ENCODE data around the gene PALM3.
"Not testable (repeated sequence)": the region's sequence is repeated elsewhere in the genome, so short reads cannot be mapped to it uniquely, and the experiment has no call there.

PALM3 gene

DNA sequence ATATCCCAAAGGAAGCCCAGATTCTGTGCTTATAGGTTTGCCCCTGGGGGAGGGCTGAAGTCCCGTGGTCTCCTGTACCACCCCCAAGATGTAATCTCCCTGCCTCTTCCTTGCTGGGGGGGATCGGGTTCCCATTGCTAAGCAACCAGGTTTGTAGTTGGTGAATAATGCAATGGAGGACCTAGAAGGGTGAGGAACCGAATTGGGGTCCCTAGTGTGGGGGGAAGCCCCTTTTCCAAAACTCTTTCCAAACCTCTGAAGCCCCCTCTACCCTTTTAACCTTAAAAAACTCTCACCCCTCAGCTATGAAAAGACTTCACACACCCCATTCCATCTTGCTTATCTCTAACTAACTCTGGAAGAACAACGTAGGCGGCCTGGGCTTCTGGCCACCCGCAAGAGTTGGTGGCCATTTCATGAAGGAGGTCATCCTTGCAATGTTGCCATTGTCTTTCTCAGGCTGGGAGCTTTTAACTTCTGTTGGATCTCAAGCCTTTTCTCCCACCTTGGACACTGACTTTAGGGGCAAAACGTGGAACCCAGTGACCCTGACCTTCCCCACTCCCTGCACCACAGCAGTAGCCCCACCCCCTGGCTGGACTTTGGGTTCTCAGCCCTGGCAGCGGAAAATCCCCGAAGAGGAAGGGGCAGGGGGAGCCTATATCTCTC lies 661 bp downstream of the PALM3 start:
- in situ Hi-C loops (cut with MboI; ENCODE audit: low sequenced_read_pairs), result no loop called here

DNA sequence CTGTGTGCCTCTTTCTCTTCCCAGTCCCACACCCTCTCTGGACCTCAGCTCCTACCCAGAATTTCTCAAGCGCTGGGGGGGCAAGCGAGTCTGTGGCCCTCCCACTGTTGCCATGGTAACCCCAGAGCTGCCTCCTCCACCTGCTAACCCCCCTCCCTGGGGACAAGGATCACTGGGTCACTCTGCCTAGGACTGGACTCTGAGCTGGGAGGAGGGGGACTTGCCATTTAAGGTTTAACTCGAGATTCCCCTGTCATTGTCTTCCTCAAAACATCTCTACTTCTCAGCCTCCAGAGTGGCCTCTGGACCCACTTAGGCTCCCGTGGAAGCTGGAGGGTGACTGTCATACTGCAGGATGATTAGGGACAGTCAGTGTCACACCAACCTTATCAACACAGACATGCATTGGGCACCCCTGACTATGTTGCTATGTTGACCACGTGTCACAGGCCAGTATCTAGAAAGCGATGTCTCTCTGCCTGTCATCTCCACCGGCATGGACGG lies 2.2 kb downstream of the PALM3 start:
- in situ Hi-C loops (cut with MboI; ENCODE audit: low sequenced_read_pairs), result no loop called here

DNA sequence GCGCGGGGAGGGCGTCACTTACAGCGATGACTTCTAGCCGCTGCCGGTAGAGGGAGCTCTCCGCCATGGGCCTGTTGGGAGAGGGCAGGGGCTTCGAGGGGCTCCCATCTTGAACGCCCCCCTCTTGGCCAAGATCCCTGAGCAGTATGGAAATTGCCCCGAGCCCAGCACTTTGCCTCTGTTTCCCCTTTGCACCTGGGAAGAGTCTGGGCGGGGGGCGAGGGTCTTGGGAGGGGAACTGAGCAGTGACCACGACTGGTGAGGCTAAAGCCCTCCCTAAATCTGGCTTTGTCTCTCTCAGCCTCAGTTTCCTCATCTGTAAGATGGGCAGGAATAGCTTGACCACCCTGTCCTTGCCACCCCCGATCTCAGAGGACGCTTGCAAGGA lies 2.8 kb downstream of the PALM3 start:
- in situ Hi-C loops (cut with MboI; ENCODE audit: low sequenced_read_pairs), result no loop called here

DNA sequence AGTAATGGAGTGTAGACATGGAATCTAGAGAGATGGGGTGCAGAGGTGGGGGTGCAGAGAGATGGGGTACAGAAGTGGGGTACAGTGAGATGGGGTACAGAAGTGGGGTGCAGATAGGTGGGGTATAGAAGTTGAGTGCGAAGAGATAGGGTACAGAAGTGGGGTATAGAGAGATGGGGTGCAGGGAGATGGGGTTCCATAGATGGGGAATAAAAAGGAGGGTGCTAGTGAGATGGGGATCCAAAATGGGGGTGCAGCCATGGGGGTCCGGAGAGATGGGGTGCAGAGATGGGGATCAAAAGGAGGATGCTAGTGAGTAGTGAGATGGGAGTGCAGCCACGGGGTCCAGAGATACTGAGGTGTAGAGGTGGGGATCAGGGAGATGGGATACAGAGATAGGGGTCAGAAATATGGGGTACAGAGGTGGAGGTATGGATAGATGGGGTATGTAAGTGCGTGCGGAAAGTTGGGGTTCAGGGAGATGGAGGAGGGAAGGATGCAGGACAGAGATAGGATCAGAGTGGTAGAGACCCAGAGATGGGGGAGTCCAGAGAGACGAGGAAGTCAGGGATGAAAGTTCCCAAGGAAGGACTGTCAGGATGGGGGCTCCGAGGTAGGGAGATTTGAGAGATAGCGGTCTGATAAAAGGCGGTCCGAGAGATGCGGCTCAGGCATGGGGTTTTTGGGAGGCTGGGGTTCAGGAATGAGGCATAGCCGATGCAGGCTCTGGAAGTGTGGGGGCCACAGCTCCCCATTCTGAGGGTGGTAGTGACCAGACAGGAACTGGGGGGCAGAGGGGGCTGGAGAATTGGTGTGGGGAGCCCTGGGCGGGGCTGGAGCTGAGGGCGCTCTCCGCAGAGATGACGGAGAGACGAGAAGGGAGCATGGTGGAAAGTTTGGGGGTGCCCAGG lies 3.4 kb downstream of the PALM3 start:
- in situ Hi-C loops (cut with MboI; ENCODE audit: low sequenced_read_pairs), result no loop called here

DNA sequence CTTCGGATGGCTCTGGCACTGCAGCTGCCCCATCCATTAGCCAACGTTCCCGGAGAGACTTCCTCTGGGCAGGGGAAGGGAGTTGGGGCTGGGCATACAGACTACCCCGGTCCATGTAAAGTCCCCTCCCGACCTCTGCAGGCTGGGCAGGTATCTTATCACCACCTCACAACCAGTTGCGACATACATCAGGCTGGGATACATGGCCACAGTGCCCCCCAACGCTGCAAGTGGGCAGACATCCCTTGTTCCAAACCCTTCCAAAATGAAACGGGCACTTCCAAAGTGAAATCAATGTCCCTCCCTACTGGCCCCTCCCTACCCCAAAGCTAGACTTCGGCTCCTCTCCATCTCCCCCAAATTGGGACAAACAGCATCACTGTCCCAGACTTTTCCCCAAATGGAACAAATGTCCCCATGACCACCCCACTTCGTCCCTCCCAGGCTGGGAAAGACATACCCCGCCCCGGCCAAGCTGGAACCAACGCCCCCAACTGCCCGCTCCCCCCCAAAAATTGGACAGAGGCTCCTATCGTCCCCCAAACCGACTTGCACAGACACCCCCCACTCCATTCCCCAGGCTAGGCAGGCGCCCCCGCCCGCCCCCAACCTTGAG lies 5.0 kb downstream of the PALM3 start:
- in situ Hi-C loops (cut with MboI; ENCODE audit: low sequenced_read_pairs), result no loop called here

DNA sequence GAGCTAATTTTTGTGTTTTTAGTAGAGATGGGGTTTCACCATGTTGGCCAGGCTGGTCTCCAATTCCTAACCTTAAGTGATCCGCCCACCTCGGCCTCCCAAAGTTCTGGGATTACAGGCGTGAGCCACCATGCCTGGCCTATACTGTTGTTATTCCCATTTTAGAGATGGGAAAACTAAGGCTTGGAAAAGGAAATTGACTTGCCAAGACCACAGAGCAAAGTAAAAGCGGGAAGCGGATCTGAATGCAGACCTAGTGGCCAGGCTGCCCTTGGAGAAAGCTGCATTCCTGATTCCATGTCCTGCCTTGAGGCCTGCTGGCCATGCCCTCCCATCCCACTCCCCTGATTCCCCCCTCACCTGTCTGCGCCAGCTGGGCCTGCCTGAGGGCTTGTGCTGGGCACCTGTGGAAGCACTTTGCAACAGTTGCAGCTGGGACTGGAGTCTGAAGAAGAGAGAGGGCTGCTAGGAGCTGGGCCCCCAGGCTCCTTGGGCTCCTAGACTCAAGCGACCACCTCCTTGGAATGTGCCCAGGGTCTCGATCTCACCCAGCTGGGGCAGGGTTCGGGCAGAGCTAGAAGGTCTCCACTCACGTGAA lies 5.7 kb downstream of the PALM3 start:
- in situ Hi-C loops (cut with MboI; ENCODE audit: low sequenced_read_pairs), result no loop called here

DNA sequence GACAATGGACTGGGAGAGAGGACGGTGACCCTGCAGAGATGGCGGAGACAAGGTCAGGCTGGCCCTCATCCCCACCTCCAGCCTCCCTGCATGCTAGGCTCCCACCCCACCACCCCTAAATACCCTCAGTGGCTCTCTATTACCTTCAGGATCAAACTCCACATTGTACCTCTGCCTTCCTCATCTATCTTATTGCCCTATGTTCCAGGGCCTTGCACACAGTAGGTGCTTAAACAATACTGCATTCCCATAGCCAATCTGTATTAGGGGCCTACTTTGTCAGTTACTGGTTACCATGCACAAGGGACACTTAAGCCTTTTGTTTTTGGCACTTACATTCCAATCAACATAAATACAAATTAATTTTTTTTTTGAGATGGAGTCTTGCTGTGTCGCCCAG lies 6.5 kb downstream of the PALM3 start:
- in situ Hi-C loops (cut with MboI; ENCODE audit: low sequenced_read_pairs), result no loop called here

DNA sequence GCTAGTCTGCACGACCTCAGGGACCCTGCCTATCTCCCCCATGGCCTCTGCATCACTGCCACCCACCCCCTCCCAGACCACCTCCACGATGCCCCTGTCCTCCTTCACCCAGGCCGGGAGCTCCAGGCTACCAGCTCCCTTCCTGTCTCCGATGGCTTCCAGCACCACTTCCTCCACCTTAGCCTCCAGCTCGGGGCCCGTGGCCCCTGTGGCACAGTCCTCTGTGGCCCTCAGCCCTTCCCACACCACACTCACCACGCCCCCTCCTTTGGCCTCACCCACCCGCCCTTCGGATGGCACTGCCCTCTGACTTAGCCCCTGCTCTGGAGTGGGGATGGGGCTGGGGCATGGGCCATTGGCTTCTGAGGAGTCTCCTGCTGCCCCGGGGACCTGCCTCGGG lies 7.2 kb downstream of the PALM3 start:
- in situ Hi-C loops (cut with MboI; ENCODE audit: low sequenced_read_pairs), result no loop called here

DNA sequence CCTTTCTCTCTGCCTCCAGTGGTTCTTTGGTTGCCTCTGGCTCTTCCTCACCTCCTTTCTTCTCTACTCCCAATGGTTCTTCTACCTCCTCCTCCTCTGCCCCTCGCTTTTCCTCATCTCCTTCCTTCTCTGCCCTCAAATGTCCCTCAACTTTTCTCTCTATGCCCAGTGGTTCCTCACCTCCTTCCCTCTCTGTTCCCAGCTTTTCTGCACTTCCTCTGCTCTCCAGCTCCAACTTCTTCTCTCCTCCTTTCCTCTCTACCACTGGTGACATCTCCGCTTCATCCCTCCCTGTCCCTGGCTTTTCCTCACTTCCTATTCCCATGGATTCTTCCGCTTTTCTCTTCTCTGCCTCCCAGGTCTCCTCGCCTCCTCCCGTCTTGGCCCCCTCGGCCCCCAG lies 7.8 kb downstream of the PALM3 start:
- in situ Hi-C loops (cut with MboI; ENCODE audit: low sequenced_read_pairs), result no loop called here

DNA sequence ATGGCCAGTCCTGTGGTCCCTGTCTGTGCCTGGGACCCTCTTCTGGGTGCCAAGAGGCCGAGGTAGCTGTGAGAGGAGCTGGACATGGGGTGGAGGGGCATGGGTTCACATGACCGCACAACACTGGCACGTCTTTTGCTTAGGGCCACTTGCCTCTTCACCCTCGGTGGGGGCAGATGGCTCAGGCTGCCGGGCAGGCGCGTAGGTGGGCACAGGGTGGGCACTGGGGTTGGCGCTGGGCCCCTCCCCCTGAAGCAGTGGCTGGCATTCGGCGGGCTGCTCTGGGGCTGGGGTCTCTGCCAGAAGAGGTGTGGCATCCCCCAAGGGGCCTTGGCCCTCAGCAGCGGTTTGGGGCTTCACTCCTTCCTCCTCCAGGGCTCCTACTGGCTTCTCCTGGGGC lies 8.4 kb downstream of the PALM3 start:
- in situ Hi-C loops (cut with MboI; ENCODE audit: low sequenced_read_pairs), result no loop called here

DNA sequence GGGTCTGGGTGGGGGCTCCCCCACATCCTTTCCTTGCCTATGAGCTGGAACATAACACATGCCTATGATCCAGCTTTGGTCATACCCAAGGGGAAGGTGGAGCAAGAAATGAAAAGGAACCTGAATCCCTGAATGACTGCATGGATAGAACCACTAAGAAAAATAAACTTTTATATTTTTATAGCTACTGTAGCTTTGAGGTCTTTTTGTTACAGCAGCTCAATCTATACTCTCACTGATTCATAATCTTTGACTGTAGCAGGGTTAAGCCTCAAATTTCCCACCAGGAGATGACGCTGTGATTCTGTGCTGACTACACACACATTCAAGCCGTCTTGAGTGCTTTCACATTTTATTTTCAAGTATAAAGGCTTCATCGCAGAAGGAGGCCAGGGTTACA lies 8.8 kb downstream of the PALM3 start:
- in situ Hi-C loops (cut with MboI; ENCODE audit: low sequenced_read_pairs), result no loop called here

DNA sequence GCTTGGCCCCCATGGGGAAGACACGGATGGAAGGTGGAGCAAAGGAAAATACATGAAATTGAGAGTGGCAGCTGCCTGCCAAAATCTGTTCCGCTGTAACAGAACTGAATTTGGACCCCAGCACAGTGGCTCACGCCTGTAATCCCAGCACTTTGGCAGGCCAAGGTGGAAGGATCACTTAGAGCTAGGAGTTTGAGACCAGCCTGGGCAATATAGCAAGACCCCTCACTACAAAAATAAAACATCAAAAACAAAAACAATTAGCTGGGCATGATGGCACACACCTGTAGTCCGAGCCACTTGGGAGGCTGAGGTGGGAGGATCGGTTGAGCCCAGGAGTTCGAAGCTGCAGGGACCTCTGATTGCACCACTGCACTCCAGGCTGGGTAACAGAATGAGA lies 9.4 kb downstream of the PALM3 start:
- in situ Hi-C loops (cut with MboI; ENCODE audit: low sequenced_read_pairs), result no loop called here

DNA sequence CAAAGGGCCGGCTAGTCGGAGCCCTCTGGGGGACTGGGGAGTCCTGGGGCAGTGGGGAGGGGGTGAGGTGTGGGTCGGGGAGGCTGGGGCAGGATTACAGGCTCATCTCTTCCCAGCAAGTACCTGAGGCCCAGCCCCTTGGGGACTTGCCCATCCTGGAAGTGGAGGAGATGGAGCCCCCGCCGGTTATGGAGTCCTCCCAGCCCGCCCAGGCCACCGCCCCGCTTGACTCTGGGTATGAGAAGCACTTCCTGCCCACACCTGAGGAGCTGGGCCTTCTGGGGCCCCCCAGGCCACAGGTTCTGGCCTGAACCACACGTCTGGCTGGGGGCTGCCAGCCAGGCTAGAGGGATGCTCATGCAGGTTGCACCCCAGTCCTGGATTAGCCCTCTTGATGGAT lies 9.9 kb downstream of the PALM3 start:
- in situ Hi-C loops (cut with MboI; ENCODE audit: low sequenced_read_pairs), result no loop called here

DNA sequence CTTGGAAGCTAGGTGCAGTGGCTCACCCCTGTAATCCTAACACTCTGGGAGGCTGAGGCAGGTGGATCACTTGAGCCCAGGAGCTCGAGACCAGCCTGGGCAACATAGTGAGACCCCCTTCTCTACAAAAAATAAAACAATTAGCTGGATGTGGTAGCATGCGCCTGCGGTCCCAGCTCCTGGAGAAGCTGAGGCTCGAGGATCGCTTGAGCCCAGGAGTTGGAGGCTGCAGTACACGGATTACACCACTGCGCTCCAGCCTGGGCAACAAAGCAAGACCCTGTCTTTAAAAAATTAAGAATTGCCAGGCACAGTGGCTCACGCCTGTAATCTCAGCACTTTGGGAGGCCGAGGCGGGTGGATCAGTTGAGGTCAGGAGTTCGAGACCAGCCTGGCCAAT lies 10.9 kb downstream of the PALM3 start:
- in situ Hi-C loops (cut with MboI; ENCODE audit: low sequenced_read_pairs), result not testable (repeated sequence)

DNA sequence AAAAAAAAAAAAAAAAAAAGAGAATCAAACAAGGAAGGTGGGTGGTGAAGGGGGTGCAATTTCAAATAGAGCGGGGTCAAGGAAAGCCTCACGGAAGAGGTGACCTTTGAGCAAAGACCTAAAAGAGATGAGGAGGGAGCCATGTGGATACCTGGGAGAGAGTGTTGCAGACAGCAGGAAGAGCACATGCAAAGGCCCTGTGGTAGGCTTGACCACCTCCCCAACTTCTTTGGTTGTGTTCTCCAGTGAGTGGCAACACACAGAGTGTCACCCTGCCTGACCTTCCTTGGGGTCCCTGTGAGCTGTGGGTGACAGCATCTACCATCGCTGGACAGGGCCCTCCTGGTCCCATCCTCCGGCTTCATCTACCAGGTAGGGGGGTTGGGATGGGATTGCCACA lies 11.4 kb downstream of the PALM3 start:
- in situ Hi-C loops (cut with MboI; ENCODE audit: low sequenced_read_pairs), result no loop called here

DNA sequence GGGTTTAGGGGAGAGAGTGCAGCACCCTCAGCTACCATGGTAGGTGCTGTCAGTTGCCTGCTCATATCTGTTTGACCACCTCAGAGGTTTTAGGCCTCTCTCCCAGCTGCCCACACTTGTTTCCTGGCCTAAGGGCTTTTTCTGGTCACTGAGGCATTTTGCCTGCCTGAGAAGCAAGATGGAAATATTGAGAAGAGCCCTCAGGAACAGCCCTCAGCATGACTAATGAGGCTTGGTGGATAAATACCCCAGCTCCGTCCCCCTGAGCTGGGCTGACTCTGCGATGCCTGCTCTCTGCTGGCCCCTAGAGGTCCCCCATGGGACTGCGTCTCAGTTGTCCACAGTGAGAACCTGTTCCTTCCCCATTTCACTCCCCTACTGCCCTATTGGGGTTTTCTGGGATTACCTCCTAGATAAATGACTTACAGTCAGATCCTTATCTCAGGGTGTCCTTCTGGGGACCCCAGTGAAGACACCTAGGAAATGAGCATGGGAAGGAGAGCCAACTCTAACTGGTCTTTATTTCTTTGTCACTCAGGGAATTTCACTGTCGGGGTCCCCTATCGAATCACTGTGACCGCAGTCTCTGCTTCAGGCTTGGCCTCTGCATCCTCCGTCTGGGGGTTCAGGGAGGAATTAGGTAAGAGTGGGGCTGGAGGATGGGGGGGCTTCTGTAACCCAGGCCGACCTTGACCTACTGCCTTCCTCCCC lies 13.3 kb downstream of the PALM3 start:
- in situ Hi-C loops (cut with MboI; ENCODE audit: low sequenced_read_pairs), result no loop called here

DNA sequence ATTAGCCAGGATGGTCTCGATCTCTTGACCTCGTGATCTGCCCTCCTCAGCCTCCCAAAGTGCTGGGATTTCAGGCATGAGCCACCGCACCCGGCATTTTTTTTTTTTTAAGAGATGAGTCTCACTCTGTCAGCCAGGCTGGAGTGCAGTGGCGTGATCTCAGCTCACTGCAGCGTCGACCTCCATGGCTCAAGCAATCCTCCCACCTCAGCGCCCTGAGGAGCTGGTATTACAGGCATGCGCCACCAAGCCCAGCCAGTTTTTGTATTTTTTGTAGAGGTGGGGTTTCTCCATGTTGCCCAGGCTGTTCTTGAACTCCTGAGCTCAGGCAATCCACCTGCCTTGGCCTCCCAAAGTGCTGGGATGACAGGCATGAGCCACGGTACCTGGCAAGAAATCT lies 14.0 kb downstream of the PALM3 start:
- in situ Hi-C loops (cut with MboI; ENCODE audit: low sequenced_read_pairs), result not testable (repeated sequence)

DNA sequence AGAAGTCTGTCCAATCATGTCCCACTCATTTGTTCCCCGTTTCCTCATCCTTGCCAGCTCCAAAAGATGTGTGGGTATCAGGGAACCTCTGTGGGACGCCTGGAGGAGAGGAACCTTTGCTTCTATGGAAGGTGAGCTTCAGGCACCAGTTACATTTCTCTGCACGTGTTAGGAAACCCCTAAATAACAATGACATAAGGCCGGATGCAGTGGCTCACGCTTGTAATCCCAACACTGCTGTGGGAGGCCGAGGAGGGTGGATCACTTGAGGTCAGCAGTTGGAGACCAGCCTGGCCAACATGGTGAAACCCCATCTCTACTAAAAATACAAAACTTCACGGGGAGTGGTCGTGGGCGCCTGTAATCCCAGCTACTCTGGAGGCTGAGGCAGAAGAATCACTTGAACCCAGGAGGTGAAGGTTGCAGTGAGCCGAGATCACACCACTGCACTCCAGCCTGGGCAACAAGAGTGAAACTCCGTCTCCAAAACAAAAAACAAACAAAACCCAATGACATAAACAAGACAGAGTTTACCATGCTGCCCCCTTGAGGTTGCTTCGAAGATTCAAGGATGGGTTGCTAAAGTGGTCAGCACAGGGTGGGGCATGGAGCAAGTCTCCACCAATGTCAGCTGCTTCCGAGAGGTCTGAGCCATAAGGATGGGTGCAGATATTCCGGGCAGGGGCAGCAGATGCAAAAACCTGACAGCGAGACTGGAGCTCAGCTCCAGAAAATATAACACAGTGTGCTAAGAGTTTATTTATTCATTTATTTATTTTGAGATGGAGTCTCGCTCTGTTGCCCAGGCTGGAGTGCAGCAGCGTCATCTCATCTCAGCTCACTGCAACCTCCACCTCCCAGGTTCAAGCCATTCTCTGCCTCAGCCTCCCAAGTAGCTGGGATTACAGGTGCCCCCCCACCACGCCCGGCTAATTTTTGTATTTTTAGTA lies 18.9 kb downstream of the PALM3 start:
- in situ Hi-C loops (cut with MboI; ENCODE audit: low sequenced_read_pairs), result not testable (repeated sequence)

DNA sequence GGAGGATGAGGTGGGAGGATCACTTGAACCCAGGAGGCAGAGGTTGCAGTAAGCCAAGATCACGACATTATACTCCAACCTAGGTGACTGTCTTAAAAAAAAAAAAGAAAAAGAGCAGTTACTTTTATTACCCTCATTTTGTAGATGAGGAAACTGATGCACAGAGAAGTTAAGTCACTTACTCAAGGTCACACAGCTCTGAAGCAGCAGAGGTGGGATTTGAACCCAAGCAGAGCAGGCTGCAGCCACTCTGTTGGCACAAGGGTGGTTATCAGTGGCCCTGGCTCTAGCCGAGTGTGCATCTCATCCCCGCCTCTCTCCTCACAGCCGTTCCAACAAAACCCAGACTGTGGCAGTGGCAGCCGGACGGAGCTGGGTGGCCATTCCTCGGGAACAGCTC lies 22.7 kb downstream of the PALM3 start:
- in situ Hi-C loops (cut with MboI; ENCODE audit: low sequenced_read_pairs), result no loop called here

DNA sequence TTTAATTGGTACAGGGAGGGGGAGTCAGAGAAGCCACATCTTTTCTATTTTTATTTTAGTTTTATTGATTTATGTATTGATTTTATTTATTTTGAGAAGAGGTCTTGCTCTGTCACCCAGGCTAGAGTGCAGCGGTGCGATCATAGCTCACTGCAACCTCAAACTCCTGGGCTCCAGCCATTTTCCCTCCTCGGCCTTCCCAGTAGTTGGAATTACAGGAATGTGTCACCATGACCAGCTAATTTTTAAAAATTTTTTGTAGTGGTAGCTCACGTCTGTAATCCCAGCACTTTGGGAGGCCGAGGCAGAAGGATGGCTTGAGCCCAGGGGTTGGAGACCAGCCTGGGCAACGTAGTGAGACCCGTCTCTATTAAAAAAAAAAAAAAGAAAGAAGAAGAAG lies 26.2 kb downstream of the PALM3 start:
- in situ Hi-C loops (cut with MboI; ENCODE audit: low sequenced_read_pairs), result no loop called here

All from HL-60/S4 treated with phorbol 12-myristate 13-acetate at 8.2 ng/mL for 4 days and 3 days (cell line).